ENCODE measurements around the gene LDB3. TPM values are rescaled to one million over a fixed set of nuclear protein-coding genes. Genes with fewer than 3 reads are reported as not detected.

Gene LDB3
- total and polyA plus RNA-seq, 2 of the 4 experiments (the other 2 are of a cell fraction) = 0.36 to 2.6 TPM

- intact Hi-C loops (cut with micrococcal nuclease) = loop anchor here (5.0 kb wide), 1 partner anchor 112 kb away; no protein-coding TSS in a partner anchor
- CTCF ChIA-PET = interaction anchor here (0.8 kb wide), 1 partner anchor 15 kb away, joined by 3 read pairs; no protein-coding TSS in a partner anchor
- peak overlapping the region; percentile 74 for H3K4me3 ChIP-seq (ENCODE audit: insufficient read depth, low read depth, low read length)
- peak overlapping the region; percentile 96 for H2BK5ac ChIP-seq (ENCODE audit: low read depth, low read length, poor library complexity, severe bottlenecking)
- 0% methylated on average over 7 of the region's 9 CpGs; no CpG with 5 or more reads in 1 of the 2 experiments for WGBS, 2 experiments (ENCODE audit: extremely low coverage in 2 of 2, insufficient read length in 1 of 2)
- peak overlapping the region; percentile 89 for H3K4me2 ChIP-seq (ENCODE audit: low read depth, low read length)
- peak overlapping the region; percentile 98 for H3K27ac ChIP-seq (ENCODE audit: insufficient read depth, low read length)
- in situ Hi-C loops (cut with MboI; ENCODE audit: low sequenced_read_pairs) = no loop called here
- peak overlapping the region; percentile 85 for H3K23ac ChIP-seq (ENCODE audit: low read depth, low read length)
- peak overlapping the region; percentile 99 for H3K4ac ChIP-seq (ENCODE audit: low read depth, low read length)
- dilution Hi-C loops (cut with HindIII; ENCODE audit: low sequenced_read_pairs, unreplicated experiment) = no loop called here
- H3K79me1 ChIP-seq (ENCODE audit: low read depth in 1 of 2, low read length in 2 of 2) = peaks cover 11 to 45% of the 10 kb centered on the region in 2 experiments
- ATAC-seq (ENCODE audit: low read depth) = no peak
- peaks cover 16% of the 10 kb centered on the region; the same call in 1 of the 2 replicates for H4K20me1 ChIP-seq (ENCODE audit: insufficient read depth, low read length)
- H2BK120ac ChIP-seq (ENCODE audit: low read depth, low read length) = 0 out of 2 replicates have a peak overlapping the region, but pooled peaks have one; percentile 20
- H2BK20ac ChIP-seq (ENCODE audit: low read depth, low read length) = no peak overlapping the region
- peak overlapping the region; percentile 96 for H2AFZ ChIP-seq (replicated peaks; ENCODE audit: low read length, poor library complexity)
- peak overlapping the region; percentile 96 for H3K9ac ChIP-seq (ENCODE audit: low read depth, low read length)
- H4K91ac ChIP-seq (ENCODE audit: insufficient read depth, low read depth, low read length) = peak overlapping the region; percentile 88
- no peak overlapping the region for H2BK15ac ChIP-seq (ENCODE audit: low read depth, low read length)
- no peak for DNase-seq
- peak overlapping the region; percentile 88 for H3K18ac ChIP-seq (ENCODE audit: low read depth, low read length)
- H4K8ac ChIP-seq (ENCODE audit: low read depth in 2 of 2, low read length in 2 of 2) = peak overlapping the region; percentile 62 to 92
- no peaks in the 10 kb centered on the region for H3K27me3 ChIP-seq (ENCODE audit: control insufficient read depth, insufficient read depth, low read length)
- H4K5ac ChIP-seq (ENCODE audit: low read depth, low read length) = no peak overlapping the region
- TF ChIP-seq CHD1 (IDR thresholded peaks at IDR 0.05; ENCODE audit: low read depth, low read length) (no peak), MAZ (IDR thresholded peaks at IDR 0.05; ENCODE audit: borderline replicate concordance, low read depth, low read length) (no peak), MXI1 (IDR thresholded peaks at IDR 0.05; ENCODE audit: borderline replicate concordance, low read depth, low read length) (peak; percentile 41; the same call in 1 of the 2 replicates), POLR2A (IDR thresholded peaks at IDR 0.05; ENCODE audit: low read depth, low read length) (no peak), CEBPB (IDR thresholded peaks at IDR 0.05; ENCODE audit: low read depth, low read length) (no peak), BHLHE40 (IDR thresholded peaks at IDR 0.05; ENCODE audit: low read depth, low read length) (peak; percentile 53; the same call in 1 of the 2 replicates)
- H3K9me1 ChIP-seq (ENCODE audit: insufficient read depth, low read length) = peaks cover 6% of the 10 kb centered on the region
- BruUV-seq (replicated peaks) = no TSS peak
- POLR2A ChIA-PET (ENCODE audit: unreplicated experiment) = interaction anchor here (0.6 kb wide), 1 partner anchor 145 kb away, joined by 6 read pairs; no protein-coding TSS in a partner anchor
- H2AK5ac ChIP-seq (ENCODE audit: low read depth, low read length) = peak overlapping the region; percentile 10; the same call in 1 of the 2 replicates
- no peak overlapping the region for H2AK9ac ChIP-seq (replicated peaks; ENCODE audit: low read depth, low read length, poor library complexity)
- H3K56ac ChIP-seq (ENCODE audit: extremely low read depth, insufficient read depth, low read length) = peak overlapping the region; percentile 75; the same call in 1 of the 2 replicates
- peaks cover 2% of the 10 kb centered on the region; the same call in 1 of the 2 replicates for H3K4me1 ChIP-seq (ENCODE audit: control insufficient read depth, insufficient read depth, low read length)
- H3K36me3 ChIP-seq (ENCODE audit: control insufficient read depth, insufficient read depth, low read length) = no peaks in the 10 kb centered on the region
- peak overlapping the region; percentile 72 for H3K14ac ChIP-seq (replicated peaks; ENCODE audit: low read depth, low read length)
- H3K9me3 ChIP-seq (ENCODE audit: control insufficient read depth, insufficient read depth, low read length) = no peaks in the 10 kb centered on the region
Measured at GRCh38 chr10:86755454-86755739, 87.1 kb downstream of the LDB3 start.

Data from IMR-90 (cell line).